Measurements from ENCODE around the gene ELMO1. TPM values are rescaled to one million over a fixed set of nuclear protein-coding genes. Genes with fewer than 3 reads are reported as not detected.

ELMO1 gene
- polyA plus RNA-seq, 2 of the 4 experiments (the other 2 are of a cell fraction): 2.3 to 6.1 TPM

DNA sequence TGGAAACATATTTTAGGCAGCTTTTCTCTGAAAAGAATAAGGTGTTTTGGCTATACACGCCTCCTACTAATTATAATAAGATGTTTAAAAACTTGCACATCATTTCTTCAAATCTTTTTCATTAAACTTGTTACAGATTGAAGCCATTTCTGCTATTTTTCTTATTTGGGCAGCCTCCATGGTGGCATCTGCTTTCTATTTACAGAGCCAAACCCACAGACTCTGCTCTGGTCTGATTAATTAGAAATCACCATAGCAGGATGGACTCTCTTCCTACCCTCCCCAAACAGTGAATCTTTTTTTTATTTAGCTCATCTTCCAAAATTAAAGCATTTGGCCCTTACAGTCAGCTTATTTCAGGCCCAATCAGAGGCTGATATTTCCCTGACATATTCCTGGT lies 638.6 kb downstream of the ELMO1 start:
- ATAC-seq (no peak), FAIRE-seq (no peak), DNase-seq (ENCODE audit: low read depth in 1 of 2, low spot score in 1 of 2) (no peak)
- WGBS (ENCODE audit: missing lambda C conversion rate): 5% methylated on average over 1 of the region's 1 CpG
- ChIA-PET POLR2A (no interaction called here), CTCF (interaction anchor here (0.9 kb wide), 1 partner anchor 157 kb away, joined by 3 read pairs; no protein-coding TSS in a partner anchor)
- no peak overlapping the region for H3K27ac ChIP-seq
- H3K4me3 ChIP-seq: no peak overlapping the region
- no peaks in the 10 kb centered on the region for H3K4me1 ChIP-seq
- TF ChIP-seq FOSB (CRISPR knock-in tag; IDR thresholded peaks at IDR 0.05) (no peak), EHF (CRISPR knock-in tag; IDR thresholded peaks at IDR 0.05) (no peak), TP53 (CRISPR knock-in tag; IDR thresholded peaks at IDR 0.05) (no peak), ATOH8 (CRISPR knock-in tag; IDR thresholded peaks at IDR 0.05; ENCODE audit: low read depth) (no peak), RNF2 (IDR thresholded peaks at IDR 0.05; ENCODE audit: borderline replicate concordance, low read depth) (no peak), GATA3 (IDR thresholded peaks at IDR 0.05; ENCODE audit: borderline replicate concordance) (no peak), ELK1 (IDR thresholded peaks at IDR 0.05; ENCODE audit: low read depth, low read length) (no peak), EP300 (IDR thresholded peaks at IDR 0.05) (no peak), MAX (IDR thresholded peaks at IDR 0.05) (no peak), ESRRA (IDR thresholded peaks at IDR 0.05; ENCODE audit: borderline replicate concordance, low read length) (no peak), FOSL2 (IDR thresholded peaks at IDR 0.05) (no peak), FOSL2 (CRISPR knock-in tag; IDR thresholded peaks at IDR 0.05) (no peak), CBX2 (IDR thresholded peaks at IDR 0.05; ENCODE audit: borderline replicate concordance, low read depth) (no peak), SMC3 (IDR thresholded peaks at IDR 0.05) (no peak), KDM5A (IDR thresholded peaks at IDR 0.05) (no peak), CHD4 (IDR thresholded peaks at IDR 0.05; ENCODE audit: borderline replicate concordance) (no peak)
- TF ChIP-seq, protein P1, sequence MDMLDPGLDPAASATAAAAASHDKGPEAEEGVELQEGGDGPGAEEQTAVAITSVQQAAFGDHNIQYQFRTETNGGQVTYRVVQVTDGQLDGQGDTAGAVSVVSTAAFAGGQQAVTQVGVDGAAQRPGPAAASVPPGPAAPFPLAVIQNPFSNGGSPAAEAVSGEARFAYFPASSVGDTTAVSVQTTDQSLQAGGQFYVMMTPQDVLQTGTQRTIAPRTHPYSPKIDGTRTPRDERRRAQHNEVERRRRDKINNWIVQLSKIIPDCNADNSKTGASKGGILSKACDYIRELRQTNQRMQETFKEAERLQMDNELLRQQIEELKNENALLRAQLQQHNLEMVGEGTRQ (IDR thresholded peaks at IDR 0.05): no peak
- TF ChIP-seq, protein P2, sequence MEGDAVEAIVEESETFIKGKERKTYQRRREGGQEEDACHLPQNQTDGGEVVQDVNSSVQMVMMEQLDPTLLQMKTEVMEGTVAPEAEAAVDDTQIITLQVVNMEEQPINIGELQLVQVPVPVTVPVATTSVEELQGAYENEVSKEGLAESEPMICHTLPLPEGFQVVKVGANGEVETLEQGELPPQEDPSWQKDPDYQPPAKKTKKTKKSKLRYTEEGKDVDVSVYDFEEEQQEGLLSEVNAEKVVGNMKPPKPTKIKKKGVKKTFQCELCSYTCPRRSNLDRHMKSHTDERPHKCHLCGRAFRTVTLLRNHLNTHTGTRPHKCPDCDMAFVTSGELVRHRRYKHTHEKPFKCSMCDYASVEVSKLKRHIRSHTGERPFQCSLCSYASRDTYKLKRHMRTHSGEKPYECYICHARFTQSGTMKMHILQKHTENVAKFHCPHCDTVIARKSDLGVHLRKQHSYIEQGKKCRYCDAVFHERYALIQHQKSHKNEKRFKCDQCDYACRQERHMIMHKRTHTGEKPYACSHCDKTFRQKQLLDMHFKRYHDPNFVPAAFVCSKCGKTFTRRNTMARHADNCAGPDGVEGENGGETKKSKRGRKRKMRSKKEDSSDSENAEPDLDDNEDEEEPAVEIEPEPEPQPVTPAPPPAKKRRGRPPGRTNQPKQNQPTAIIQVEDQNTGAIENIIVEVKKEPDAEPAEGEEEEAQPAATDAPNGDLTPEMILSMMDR (IDR thresholded peaks at IDR 0.05): no peak
- no peaks in the 10 kb centered on the region for H3K9me3 ChIP-seq
- no peak overlapping the region for H3K4me2 ChIP-seq

DNA sequence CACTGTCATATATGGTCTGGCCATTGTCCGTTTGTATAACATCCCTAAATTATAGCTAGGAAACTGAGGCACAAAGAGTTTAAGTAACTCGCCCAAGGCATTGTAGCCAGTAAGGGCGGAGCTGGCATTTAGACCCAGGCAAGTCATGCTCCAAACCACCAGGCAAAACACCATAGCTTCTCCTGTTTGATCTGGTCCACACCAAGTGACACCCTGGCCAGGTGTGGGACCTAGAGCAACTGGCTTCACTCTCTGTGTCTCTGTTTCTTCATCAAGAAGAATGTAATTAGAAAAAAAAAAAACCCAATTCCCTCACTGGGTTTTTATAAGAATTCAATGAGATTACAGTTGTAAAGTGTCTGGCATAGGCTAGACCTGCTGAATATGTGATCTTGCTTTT lies 639.2 kb downstream of the ELMO1 start:
- ChIA-PET CTCF (interaction anchor here (0.7 to 0.9 kb wide), 2 partner anchors 59 to 158 kb away, joined by 3 read pairs; no protein-coding TSS in a partner anchor), POLR2A (no interaction called here)
- 8% methylated on average over 3 of the region's 3 CpGs for WGBS (ENCODE audit: missing lambda C conversion rate)
- no peak for ATAC-seq
- Histone ChIP-seq H3K4me1 (no peaks in the 10 kb centered on the region), H3K9me3 (no peaks in the 10 kb centered on the region), H3K4me2 (no peak overlapping the region), H3K4me3 (no peak overlapping the region), H3K27ac (no peak overlapping the region)
- no peak for DNase-seq (ENCODE audit: low read depth in 1 of 2, low spot score in 1 of 2)
- FAIRE-seq: no peak
- no peak for TF ChIP-seq SMC3 (IDR thresholded peaks at IDR 0.05)
- TF ChIP-seq NPAS2 (CRISPR knock-in tag; IDR thresholded peaks at IDR 0.05; ENCODE audit: borderline replicate concordance): no peak
- TF ChIP-seq KDM5A (IDR thresholded peaks at IDR 0.05): no peak
- no peak for TF ChIP-seq CBX2 (IDR thresholded peaks at IDR 0.05; ENCODE audit: borderline replicate concordance, low read depth)
- TF ChIP-seq EHMT2 (IDR thresholded peaks at IDR 0.05; ENCODE audit: low read depth): no peak
- no peak for TF ChIP-seq HDAC2 (IDR thresholded peaks at IDR 0.05)
- TF ChIP-seq, protein P3, sequence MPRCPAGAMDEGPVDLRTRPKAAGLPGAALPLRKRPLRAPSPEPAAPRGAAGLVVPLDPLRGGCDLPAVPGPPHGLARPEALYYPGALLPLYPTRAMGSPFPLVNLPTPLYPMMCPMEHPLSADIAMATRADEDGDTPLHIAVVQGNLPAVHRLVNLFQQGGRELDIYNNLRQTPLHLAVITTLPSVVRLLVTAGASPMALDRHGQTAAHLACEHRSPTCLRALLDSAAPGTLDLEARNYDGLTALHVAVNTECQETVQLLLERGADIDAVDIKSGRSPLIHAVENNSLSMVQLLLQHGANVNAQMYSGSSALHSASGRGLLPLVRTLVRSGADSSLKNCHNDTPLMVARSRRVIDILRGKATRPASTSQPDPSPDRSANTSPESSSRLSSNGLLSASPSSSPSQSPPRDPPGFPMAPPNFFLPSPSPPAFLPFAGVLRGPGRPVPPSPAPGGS (IDR thresholded peaks at IDR 0.05): no peak
- no peak for TF ChIP-seq PBX3 (IDR thresholded peaks at IDR 0.05)
- no peak for TF ChIP-seq RFX5 (IDR thresholded peaks at IDR 0.05)
- TF ChIP-seq CHD4 (IDR thresholded peaks at IDR 0.05; ENCODE audit: borderline replicate concordance): no peak
- TF ChIP-seq TFCP2L1 (CRISPR knock-in tag; IDR thresholded peaks at IDR 0.05): no peak
- no peak for TF ChIP-seq ZFP36 (IDR thresholded peaks at IDR 0.05; ENCODE audit: borderline replicate concordance, partially characterized antibody)
- no peak for TF ChIP-seq GATA3 (IDR thresholded peaks at IDR 0.05; ENCODE audit: borderline replicate concordance)
- no peak for TF ChIP-seq MAZ (IDR thresholded peaks at IDR 0.05; ENCODE audit: borderline replicate concordance, low read depth, low read length)
- TF ChIP-seq, protein P4, sequence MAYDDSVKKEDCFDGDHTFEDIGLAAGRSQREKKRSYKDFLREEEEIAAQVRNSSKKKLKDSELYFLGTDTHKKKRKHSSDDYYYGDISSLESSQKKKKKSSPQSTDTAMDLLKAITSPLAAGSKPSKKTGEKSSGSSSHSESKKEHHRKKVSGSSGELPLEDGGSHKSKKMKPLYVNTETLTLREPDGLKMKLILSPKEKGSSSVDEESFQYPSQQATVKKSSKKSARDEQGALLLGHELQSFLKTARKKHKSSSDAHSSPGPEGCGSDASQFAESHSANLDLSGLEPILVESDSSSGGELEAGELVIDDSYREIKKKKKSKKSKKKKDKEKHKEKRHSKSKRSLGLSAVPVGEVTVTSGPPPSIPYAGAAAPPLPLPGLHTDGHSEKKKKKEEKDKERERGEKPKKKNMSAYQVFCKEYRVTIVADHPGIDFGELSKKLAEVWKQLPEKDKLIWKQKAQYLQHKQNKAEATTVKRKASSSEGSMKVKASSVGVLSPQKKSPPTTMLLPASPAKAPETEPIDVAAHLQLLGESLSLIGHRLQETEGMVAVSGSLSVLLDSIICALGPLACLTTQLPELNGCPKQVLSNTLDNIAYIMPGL (CRISPR knock-in tag; IDR thresholded peaks at IDR 0.05; ENCODE audit: borderline replicate concordance): no peak

Measured in A549 (cell line).